ENCODE data around the gene PKMYT1.

DNA sequence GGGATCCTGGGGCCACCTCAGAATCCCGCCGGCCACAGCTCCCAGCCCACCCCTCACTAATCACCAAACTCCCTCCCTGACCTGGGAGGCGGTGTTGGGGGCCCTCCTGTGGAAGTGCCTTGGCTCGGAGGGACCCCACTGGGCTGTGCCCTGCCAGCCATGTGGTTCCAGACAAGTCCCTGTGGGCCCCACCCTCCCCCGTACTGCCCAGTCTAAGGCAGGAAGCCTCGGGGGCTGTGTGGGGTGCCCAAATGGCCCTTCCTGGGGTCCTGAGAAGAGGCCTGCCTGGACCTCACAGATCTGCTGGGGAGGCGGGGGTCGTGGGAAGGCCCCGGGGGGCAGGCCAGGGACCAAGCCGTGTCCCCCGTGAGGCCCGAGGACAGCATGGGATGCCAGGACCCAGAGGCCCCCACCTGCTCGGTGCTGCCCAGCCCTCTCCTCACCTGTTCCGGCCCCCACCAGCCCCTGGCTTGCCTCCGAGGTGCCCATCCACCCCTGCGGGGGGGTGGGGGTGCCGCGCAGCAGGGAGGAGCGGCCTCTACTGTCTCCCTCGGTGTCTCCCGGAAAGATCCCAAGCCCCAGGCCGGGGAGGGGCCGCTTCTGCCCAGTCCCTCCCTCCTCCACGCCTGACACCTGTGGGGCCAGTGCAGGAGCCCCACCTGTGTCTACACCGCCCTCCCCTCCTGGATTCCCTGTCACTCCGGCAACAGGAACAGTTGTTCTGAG, 25.4 kb downstream of the PKMYT1 start:
- TF ChIP-seq, protein P1, sequence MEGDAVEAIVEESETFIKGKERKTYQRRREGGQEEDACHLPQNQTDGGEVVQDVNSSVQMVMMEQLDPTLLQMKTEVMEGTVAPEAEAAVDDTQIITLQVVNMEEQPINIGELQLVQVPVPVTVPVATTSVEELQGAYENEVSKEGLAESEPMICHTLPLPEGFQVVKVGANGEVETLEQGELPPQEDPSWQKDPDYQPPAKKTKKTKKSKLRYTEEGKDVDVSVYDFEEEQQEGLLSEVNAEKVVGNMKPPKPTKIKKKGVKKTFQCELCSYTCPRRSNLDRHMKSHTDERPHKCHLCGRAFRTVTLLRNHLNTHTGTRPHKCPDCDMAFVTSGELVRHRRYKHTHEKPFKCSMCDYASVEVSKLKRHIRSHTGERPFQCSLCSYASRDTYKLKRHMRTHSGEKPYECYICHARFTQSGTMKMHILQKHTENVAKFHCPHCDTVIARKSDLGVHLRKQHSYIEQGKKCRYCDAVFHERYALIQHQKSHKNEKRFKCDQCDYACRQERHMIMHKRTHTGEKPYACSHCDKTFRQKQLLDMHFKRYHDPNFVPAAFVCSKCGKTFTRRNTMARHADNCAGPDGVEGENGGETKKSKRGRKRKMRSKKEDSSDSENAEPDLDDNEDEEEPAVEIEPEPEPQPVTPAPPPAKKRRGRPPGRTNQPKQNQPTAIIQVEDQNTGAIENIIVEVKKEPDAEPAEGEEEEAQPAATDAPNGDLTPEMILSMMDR (IDR thresholded peaks at IDR 0.05): no peak
- no peak for TF ChIP-seq POLR2A (IDR thresholded peaks at IDR 0.05)

All from testis (tissue), 2 donors.